Measurements from ENCODE around the gene TBC1D5. TPM values are rescaled to one million over a fixed set of nuclear protein-coding genes. Genes with fewer than 3 reads are reported as not detected.

TBC1D5 gene
- total RNA-seq, 1 donor from 2014 or later = 55.6 TPM

DNA sequence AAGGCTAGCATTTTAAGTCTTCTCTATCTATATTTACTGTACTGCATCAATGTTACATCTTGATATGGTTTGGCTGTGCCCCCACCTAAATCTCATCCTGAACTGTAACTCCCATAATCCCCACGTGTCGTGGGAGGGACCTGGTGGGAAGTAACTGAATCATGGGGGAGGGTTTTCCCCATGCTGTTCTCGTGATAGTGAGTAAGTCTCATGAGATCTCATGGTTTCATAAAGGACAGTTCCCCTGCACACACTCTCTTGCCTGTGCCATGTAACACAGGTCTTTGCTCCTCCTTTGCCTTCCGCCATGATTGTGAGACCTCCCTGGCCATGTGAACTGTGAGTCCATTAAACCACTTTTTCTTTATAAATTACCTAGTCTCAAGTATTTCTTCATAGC is 161.5 kb downstream of the TBC1D5 start:
- DNase-seq (ENCODE audit: low spot score, unreplicated experiment) = no peak
- H3K27me3 Mint-ChIP-seq = no peaks in the 10 kb centered on the region

DNA sequence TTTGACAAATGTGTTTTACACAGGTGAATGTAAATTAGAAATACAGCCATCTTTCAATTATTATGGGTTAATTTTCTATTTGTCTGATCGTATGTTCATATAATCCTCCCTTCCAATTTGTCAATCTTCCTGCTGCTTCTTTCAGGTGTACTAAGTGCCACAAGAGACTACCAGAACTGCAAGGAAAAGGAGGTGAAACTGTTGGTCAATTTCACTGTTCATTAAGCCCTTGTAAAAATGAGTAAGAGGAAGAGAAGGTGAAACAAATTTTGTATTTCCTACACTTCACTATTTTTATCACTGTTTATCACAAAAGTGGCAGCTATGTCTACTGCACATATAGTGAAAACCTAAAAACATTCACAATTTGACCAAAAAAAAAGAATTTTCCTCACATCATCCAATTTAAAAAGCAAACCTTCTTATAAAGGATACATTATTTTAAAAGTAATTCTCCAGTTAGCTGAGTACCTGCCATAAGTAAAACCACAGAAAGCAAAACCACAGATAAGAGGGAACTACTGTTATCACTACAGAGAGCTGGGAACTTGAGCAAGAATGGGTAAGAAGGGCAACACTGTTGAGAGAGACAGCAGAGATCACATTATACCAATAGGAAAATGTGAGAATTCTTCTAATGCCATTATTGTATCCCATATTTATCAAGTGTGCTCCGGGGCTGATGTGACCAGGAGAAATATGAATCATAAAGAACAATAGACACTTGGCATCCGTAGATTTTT is 163.0 kb downstream of the TBC1D5 start:
- H3K27ac Mint-ChIP-seq = no peak overlapping the region
- TF ChIP-seq, protein P1, sequence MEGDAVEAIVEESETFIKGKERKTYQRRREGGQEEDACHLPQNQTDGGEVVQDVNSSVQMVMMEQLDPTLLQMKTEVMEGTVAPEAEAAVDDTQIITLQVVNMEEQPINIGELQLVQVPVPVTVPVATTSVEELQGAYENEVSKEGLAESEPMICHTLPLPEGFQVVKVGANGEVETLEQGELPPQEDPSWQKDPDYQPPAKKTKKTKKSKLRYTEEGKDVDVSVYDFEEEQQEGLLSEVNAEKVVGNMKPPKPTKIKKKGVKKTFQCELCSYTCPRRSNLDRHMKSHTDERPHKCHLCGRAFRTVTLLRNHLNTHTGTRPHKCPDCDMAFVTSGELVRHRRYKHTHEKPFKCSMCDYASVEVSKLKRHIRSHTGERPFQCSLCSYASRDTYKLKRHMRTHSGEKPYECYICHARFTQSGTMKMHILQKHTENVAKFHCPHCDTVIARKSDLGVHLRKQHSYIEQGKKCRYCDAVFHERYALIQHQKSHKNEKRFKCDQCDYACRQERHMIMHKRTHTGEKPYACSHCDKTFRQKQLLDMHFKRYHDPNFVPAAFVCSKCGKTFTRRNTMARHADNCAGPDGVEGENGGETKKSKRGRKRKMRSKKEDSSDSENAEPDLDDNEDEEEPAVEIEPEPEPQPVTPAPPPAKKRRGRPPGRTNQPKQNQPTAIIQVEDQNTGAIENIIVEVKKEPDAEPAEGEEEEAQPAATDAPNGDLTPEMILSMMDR (IDR thresholded peaks at IDR 0.05; ENCODE audit: unreplicated experiment) = no peak
- H3K4me3 Mint-ChIP-seq (ENCODE audit: low read depth) = no peak overlapping the region
- H3K4me1 Mint-ChIP-seq (ENCODE audit: low read depth) = no peaks in the 10 kb centered on the region
- no peak for DNase-seq (ENCODE audit: low spot score, unreplicated experiment)
- H3K36me3 Mint-ChIP-seq (ENCODE audit: insufficient read depth) = no peaks in the 10 kb centered on the region
- no peaks in the 10 kb centered on the region for H3K9me3 Mint-ChIP-seq (ENCODE audit: low read depth)
- H3K27me3 Mint-ChIP-seq = no peaks in the 10 kb centered on the region

More for the DNA sequence above, 161.5 kb downstream of the TBC1D5 start:
- H3K36me3 Mint-ChIP-seq (ENCODE audit: insufficient read depth) = no peaks in the 10 kb centered on the region
- no peaks in the 10 kb centered on the region for H3K9me3 Mint-ChIP-seq (ENCODE audit: low read depth)
- TF ChIP-seq, protein P1 (IDR thresholded peaks at IDR 0.05; ENCODE audit: unreplicated experiment) = no peak
- H3K4me1 Mint-ChIP-seq (ENCODE audit: low read depth) = no peaks in the 10 kb centered on the region
- H3K27ac Mint-ChIP-seq = no peak overlapping the region
- no peak overlapping the region for H3K4me3 Mint-ChIP-seq (ENCODE audit: low read depth)

DNA sequence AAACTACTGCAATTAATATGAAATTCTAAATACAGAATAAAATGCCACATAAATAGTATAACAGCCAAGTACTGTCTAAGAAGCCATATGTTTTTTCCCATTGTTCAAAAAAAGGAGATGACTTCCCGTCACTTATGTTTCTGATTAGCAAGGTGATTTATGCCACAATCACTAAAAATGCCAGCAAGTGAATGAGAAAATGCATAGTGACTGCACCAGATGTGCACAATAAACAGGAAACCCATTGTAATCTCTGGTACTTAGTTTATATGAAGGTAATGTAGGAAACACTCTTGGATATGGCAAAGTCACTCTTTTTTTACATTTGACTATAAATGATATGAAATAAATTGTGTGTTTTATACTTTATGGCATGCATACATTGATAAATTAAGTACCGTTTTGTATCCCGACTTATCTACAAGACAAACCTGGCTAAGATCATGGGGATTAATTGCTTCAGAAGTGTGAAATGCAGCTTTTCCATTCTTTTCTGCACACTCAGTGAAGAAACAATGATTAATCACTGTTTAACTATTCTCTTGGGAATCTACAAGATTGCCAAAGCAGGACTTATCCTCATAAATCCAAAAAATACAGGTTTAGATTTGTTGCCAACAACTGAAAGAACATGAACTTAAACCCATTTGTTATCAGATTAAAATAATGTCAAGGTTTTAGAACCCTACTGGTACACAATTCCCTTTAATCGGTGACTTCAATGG is 164.5 kb downstream of the TBC1D5 start:
- TF ChIP-seq, protein P1 (IDR thresholded peaks at IDR 0.05; ENCODE audit: unreplicated experiment) = no peak
- Mint-ChIP-seq H3K4me3 (ENCODE audit: low read depth) (no peak overlapping the region), H3K27ac (no peak overlapping the region), H3K36me3 (ENCODE audit: insufficient read depth) (no peaks in the 10 kb centered on the region), H3K4me1 (ENCODE audit: low read depth) (no peaks in the 10 kb centered on the region), H3K9me3 (ENCODE audit: low read depth) (no peaks in the 10 kb centered on the region), H3K27me3 (no peaks in the 10 kb centered on the region)
- DNase-seq (ENCODE audit: low spot score, unreplicated experiment) = no peak

- TF ChIP-seq, protein P1 (IDR thresholded peaks at IDR 0.05; ENCODE audit: unreplicated experiment) = no peak
- Mint-ChIP-seq H3K4me3 (ENCODE audit: low read depth) (no peak overlapping the region), H3K27ac (no peak overlapping the region)
These were observed 169.0 kb downstream of the TBC1D5 start for GRCh38 chr3:17573396-17573795.

DNA sequence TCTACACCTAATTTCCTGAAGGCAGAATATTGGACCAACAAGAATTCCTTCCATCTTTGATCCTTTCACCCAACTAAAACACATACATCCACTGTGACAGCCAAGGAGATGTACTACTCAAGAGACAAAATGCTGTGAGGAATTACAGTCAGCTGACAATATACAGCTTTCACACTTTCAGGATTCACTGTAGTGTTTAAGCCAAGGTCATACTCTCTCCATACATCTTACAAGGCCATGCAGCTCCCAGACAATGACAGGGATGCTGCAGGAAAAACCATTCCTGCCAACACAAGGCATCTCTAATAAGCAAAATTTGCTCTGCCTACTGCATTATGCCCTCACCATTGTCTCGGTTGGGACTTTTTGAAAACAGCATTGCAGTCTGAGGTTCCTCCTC is 170.7 kb downstream of the TBC1D5 start:
- H3K4me3 Mint-ChIP-seq (ENCODE audit: low read depth) = no peak overlapping the region
- no peaks in the 10 kb centered on the region for H3K36me3 Mint-ChIP-seq (ENCODE audit: insufficient read depth)
- H3K9me3 Mint-ChIP-seq (ENCODE audit: low read depth) = no peaks in the 10 kb centered on the region
- H3K27ac Mint-ChIP-seq = no peak overlapping the region
- no peak for DNase-seq (ENCODE audit: low spot score, unreplicated experiment)
- TF ChIP-seq, protein P1 (IDR thresholded peaks at IDR 0.05; ENCODE audit: unreplicated experiment) = no peak
- no peaks in the 10 kb centered on the region for H3K27me3 Mint-ChIP-seq
- no peaks in the 10 kb centered on the region for H3K4me1 Mint-ChIP-seq (ENCODE audit: low read depth)

More at GRCh38 chr3:17573396-17573795, 169.0 kb downstream of the TBC1D5 start:
- Mint-ChIP-seq H3K27me3 (no peaks in the 10 kb centered on the region), H3K9me3 (ENCODE audit: low read depth) (no peaks in the 10 kb centered on the region), H3K4me1 (ENCODE audit: low read depth) (no peaks in the 10 kb centered on the region), H3K36me3 (ENCODE audit: insufficient read depth) (no peaks in the 10 kb centered on the region)
- no peak for DNase-seq (ENCODE audit: low spot score, unreplicated experiment)
